ENCODE data around the gene CLDN20.

CLDN20 gene

GRCh38 chr6:155232848-155233247 lies 31.0 kb upstream of the CLDN20 start:
- no peak for DNase-seq (ENCODE audit: low read depth in 1 of 2, low spot score in 1 of 2)
- in situ Hi-C loops (cut with HindIII; ENCODE audit: low pct_unique_long_range_greater_than_20kb, low sequenced_read_pairs): no loop called here
- no peak for TF ChIP-seq JUND (IDR thresholded peaks at IDR 0.05; ENCODE audit: low read depth)

GRCh38 chr6:155234167-155234566 lies 29.6 kb upstream of the CLDN20 start:
- in situ Hi-C loops (cut with HindIII; ENCODE audit: low pct_unique_long_range_greater_than_20kb, low sequenced_read_pairs): no loop called here
- no peak for TF ChIP-seq JUND (IDR thresholded peaks at IDR 0.05; ENCODE audit: low read depth)
- no peak for DNase-seq (ENCODE audit: low read depth in 1 of 2, low spot score in 1 of 2)

GRCh38 chr6:155234687-155235086 lies 29.1 kb upstream of the CLDN20 start:
- in situ Hi-C loops (cut with HindIII; ENCODE audit: low pct_unique_long_range_greater_than_20kb, low sequenced_read_pairs): no loop called here
- TF ChIP-seq JUND (IDR thresholded peaks at IDR 0.05; ENCODE audit: low read depth): no peak
- DNase-seq (ENCODE audit: low read depth in 1 of 2, low spot score in 1 of 2): no peak

GRCh38 chr6:155235087-155235486 lies 28.7 kb upstream of the CLDN20 start:
- DNase-seq (ENCODE audit: low read depth in 1 of 2, low spot score in 1 of 2): no peak
- in situ Hi-C loops (cut with HindIII; ENCODE audit: low pct_unique_long_range_greater_than_20kb, low sequenced_read_pairs): no loop called here
- no peak for TF ChIP-seq JUND (IDR thresholded peaks at IDR 0.05; ENCODE audit: low read depth)

- no peak for TF ChIP-seq JUND (IDR thresholded peaks at IDR 0.05; ENCODE audit: low read depth)
- in situ Hi-C loops (cut with HindIII; ENCODE audit: low pct_unique_long_range_greater_than_20kb, low sequenced_read_pairs): no loop called here
- DNase-seq (ENCODE audit: low read depth in 1 of 2, low spot score in 1 of 2): no peak
These were observed 26.2 kb upstream of the CLDN20 start for GRCh38 chr6:155237613-155238012.

GRCh38 chr6:155240905-155241600 lies 22.8 kb upstream of the CLDN20 start:
- TF ChIP-seq JUND (IDR thresholded peaks at IDR 0.05; ENCODE audit: low read depth): no peak
- DNase-seq (ENCODE audit: low read depth in 1 of 2, low spot score in 1 of 2): no peak
- in situ Hi-C loops (cut with HindIII; ENCODE audit: low pct_unique_long_range_greater_than_20kb, low sequenced_read_pairs): no loop called here

- DNase-seq (ENCODE audit: low read depth in 1 of 2, low spot score in 1 of 2): no peak
- no peak for TF ChIP-seq JUND (IDR thresholded peaks at IDR 0.05; ENCODE audit: low read depth)
- in situ Hi-C loops (cut with HindIII; ENCODE audit: low pct_unique_long_range_greater_than_20kb, low sequenced_read_pairs): no loop called here
These were observed 21.8 kb upstream of the CLDN20 start for GRCh38 chr6:155241966-155242365.

- in situ Hi-C loops (cut with HindIII; ENCODE audit: low pct_unique_long_range_greater_than_20kb, low sequenced_read_pairs): no loop called here
- TF ChIP-seq JUND (IDR thresholded peaks at IDR 0.05; ENCODE audit: low read depth): no peak
- no peak for DNase-seq (ENCODE audit: low read depth in 1 of 2, low spot score in 1 of 2)
These were observed 19.4 kb upstream of the CLDN20 start for GRCh38 chr6:155244434-155244833.

GRCh38 chr6:155245193-155245592 lies 18.6 kb upstream of the CLDN20 start:
- in situ Hi-C loops (cut with HindIII; ENCODE audit: low pct_unique_long_range_greater_than_20kb, low sequenced_read_pairs): no loop called here
- TF ChIP-seq JUND (IDR thresholded peaks at IDR 0.05; ENCODE audit: low read depth): no peak
- no peak for DNase-seq (ENCODE audit: low read depth in 1 of 2, low spot score in 1 of 2)

GRCh38 chr6:155245831-155246230 lies 18.0 kb upstream of the CLDN20 start:
- DNase-seq (ENCODE audit: low read depth in 1 of 2, low spot score in 1 of 2): no peak
- TF ChIP-seq JUND (IDR thresholded peaks at IDR 0.05; ENCODE audit: low read depth): no peak
- in situ Hi-C loops (cut with HindIII; ENCODE audit: low pct_unique_long_range_greater_than_20kb, low sequenced_read_pairs): no loop called here

- in situ Hi-C loops (cut with HindIII; ENCODE audit: low pct_unique_long_range_greater_than_20kb, low sequenced_read_pairs): no loop called here
- no peak for DNase-seq (ENCODE audit: low read depth in 1 of 2, low spot score in 1 of 2)
- TF ChIP-seq JUND (IDR thresholded peaks at IDR 0.05; ENCODE audit: low read depth): no peak
These were observed 17.0 kb upstream of the CLDN20 start for GRCh38 chr6:155246825-155247224.

- no peak for DNase-seq (ENCODE audit: low read depth in 1 of 2, low spot score in 1 of 2)
- in situ Hi-C loops (cut with HindIII; ENCODE audit: low pct_unique_long_range_greater_than_20kb, low sequenced_read_pairs): no loop called here
- no peak for TF ChIP-seq JUND (IDR thresholded peaks at IDR 0.05; ENCODE audit: low read depth)
These were observed 16.2 kb upstream of the CLDN20 start for GRCh38 chr6:155247618-155248007.

- in situ Hi-C loops (cut with HindIII; ENCODE audit: low pct_unique_long_range_greater_than_20kb, low sequenced_read_pairs): no loop called here
- peak; percentile 55 to 57 for DNase-seq (ENCODE audit: low read depth in 1 of 2, low spot score in 1 of 2)
- no peak for TF ChIP-seq JUND (IDR thresholded peaks at IDR 0.05; ENCODE audit: low read depth)
These were observed 15.5 kb upstream of the CLDN20 start for GRCh38 chr6:155248008-155249001.
